IPS-11a (cell line): ENCODE results near the gene CEBPE.
"Not testable (repeated sequence)": the region's sequence is repeated elsewhere in the genome, so short reads cannot be mapped to it uniquely, and the experiment has no call there.

Experiments used
- H3K4me3 ChIP-seq: one replicate; pipeline ENCODE4 v1.5.1; 2013; ENCODE audit warnings: low read depth, low read length, control low read depth

CEBPE gene

GRCh38 chr14:23123419-23123818 lies 4.4 kb upstream of the CEBPE start:
- no peak overlapping the region for H3K4me3 ChIP-seq

GRCh38 chr14:23122086-23122485 lies 3.0 kb upstream of the CEBPE start:
- H3K4me3 ChIP-seq, result no peak overlapping the region

GRCh38 chr14:23121361-23121771 lies 2.3 kb upstream of the CEBPE start:
- H3K4me3 ChIP-seq, result no peak overlapping the region

GRCh38 chr14:23120541-23121251 lies 1.6 kb upstream of the CEBPE start:
- no peak overlapping the region for H3K4me3 ChIP-seq

GRCh38 chr14:23119363-23120327 lies 590 bp upstream of the CEBPE start:
- no peak overlapping the region for H3K4me3 ChIP-seq

GRCh38 chr14:23117371-23118020 lies 1.6 kb downstream of the CEBPE start:
- H3K4me3 ChIP-seq, result no peak overlapping the region

- H3K4me3 ChIP-seq, result no peak overlapping the region
Measured at GRCh38 chr14:23115918-23116317, 3.1 kb downstream of the CEBPE start.

- H3K4me3 ChIP-seq, result no peak overlapping the region
Measured at GRCh38 chr14:23115039-23115731, 3.9 kb downstream of the CEBPE start.

- H3K4me3 ChIP-seq, result no peak overlapping the region
Measured at GRCh38 chr14:23114669-23115038, 4.4 kb downstream of the CEBPE start.

- H3K4me3 ChIP-seq, result no peak overlapping the region
Measured at GRCh38 chr14:23114120-23114458, 5.0 kb downstream of the CEBPE start.

- H3K4me3 ChIP-seq, result no peak overlapping the region
Measured at GRCh38 chr14:23113431-23114119, 5.5 kb downstream of the CEBPE start.

- H3K4me3 ChIP-seq, result no peak overlapping the region
Measured at GRCh38 chr14:23112359-23113178, 6.5 kb downstream of the CEBPE start.

- no peak overlapping the region for H3K4me3 ChIP-seq
Measured at GRCh38 chr14:23110579-23111365, 8.3 kb downstream of the CEBPE start.

GRCh38 chr14:23109769-23110168 lies 9.3 kb downstream of the CEBPE start:
- H3K4me3 ChIP-seq, result no peak overlapping the region

- not testable (repeated sequence) for H3K4me3 ChIP-seq
Measured at GRCh38 chr14:23108169-23108568, 10.9 kb downstream of the CEBPE start.

- not testable (repeated sequence) for H3K4me3 ChIP-seq
Measured at GRCh38 chr14:23107620-23108019, 11.4 kb downstream of the CEBPE start.

- H3K4me3 ChIP-seq, result no peak overlapping the region
Measured at GRCh38 chr14:23106747-23107045, 12.4 kb downstream of the CEBPE start.

GRCh38 chr14:23105348-23105824 lies 13.7 kb downstream of the CEBPE start:
- H3K4me3 ChIP-seq, result no peak overlapping the region
